GM12875 (cell line): Measurements from ENCODE around the gene CDK5R1.

Experiments
- H3K4me3 ChIP-seq: one replicate; pipeline ENCODE4 v1.5.1; 2011; ENCODE audit warnings: low read depth, low read length, control low read depth
- CTCF ChIP-seq: IDR thresholded peaks from 2 replicates; pipeline ENCODE4 v1.5.1; 2011; ENCODE audit warnings: low read depth, mild to moderate bottlenecking, control low read depth, inconsistent platforms, low read length, moderate library complexity, borderline replicate concordance; ENCODE audit not compliant: insufficient read depth

Gene CDK5R1

GRCh38 chr17:32528825-32529224 is 42.0 kb downstream of the CDK5R1 start:
- no peak for TF ChIP-seq CTCF
- no peak overlapping the region for H3K4me3 ChIP-seq

DNA sequence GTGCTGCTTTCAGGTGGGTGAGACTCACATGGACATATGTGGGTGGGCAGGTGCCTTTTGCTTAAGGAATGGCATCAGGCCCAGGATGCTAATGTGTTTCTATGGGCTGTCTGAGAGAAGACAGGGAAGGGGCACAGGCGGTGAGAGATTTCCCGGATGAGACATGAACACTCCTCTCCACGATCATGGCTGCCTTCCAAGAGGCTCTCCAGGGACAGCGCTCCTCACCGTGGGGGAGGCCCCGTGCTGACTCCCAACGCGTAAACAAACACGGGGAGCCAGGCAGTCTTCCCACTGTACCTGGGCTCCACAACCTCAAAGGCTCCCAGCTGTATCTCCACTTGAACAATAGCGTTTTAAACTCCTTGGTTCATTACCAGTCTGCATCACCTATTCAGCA is 42.8 kb downstream of the CDK5R1 start:
- no peak for TF ChIP-seq CTCF
- H3K4me3 ChIP-seq: no peak overlapping the region

DNA sequence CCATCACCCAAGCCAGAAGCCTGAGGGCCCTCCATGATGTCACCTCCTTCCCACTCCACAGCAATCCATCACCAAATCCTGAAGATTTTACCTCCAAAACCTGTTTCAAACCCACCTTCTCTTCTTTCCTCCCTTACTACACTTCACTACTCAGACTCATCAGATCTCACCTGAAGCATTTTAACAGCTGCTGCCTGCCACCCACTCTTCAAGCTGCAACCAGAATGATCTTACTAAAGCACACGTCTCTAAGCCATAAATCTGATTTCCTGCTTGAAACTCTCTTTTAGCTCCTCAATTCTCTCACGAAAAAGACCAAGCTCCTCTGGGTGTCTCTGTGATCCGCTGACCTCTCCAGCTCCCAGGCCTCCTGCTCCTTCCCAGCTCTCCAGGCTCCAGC is 46.5 kb downstream of the CDK5R1 start:
- no peak overlapping the region for H3K4me3 ChIP-seq
- TF ChIP-seq CTCF: no peak

- no peak for TF ChIP-seq CTCF
- no peak overlapping the region for H3K4me3 ChIP-seq
Observed at GRCh38 chr17:32536736-32537643, 50.2 kb downstream of the CDK5R1 start.
